B cell (primary cell): ENCODE data around the gene MUTYH. TPM values are rescaled to one million over a fixed set of nuclear protein-coding genes. Genes with fewer than 3 reads are reported as not detected.

Source experiments
- ATAC-seq: fragments of 200-7000 bp; cut with Tn5 transposase; one replicate; pipeline ENCODE4 v1.10.0; 2021; ENCODE audit warnings: low read depth, mild to moderate bottlenecking, moderate number of reproducible peaks, moderate library complexity
- CTCF ChIA-PET: fragments of 350-600 bp; sonication (Branson Sonifier 250); formaldehyde crosslinking; loops from one replicate; lab custom pipeline; 2021; ENCODE audit warnings: antibody characterized with exemption, inconsistent platforms; lab: Charles Lee
- POLR2A ChIA-PET: fragments of 350-600 bp; sonication (Branson Sonifier 250); formaldehyde crosslinking; loops from one replicate; lab custom pipeline; 2021; ENCODE audit warnings: antibody characterized with exemption; lab: Charles Lee
- DNase-seq: peaks from one replicate; pipeline ENCODE4 v3.0.0; 2013
- H2AFZ ChIP-seq: 2 replicates; pipeline ENCODE4 v1.6.1; 2012; ENCODE audit warnings: mild to moderate bottlenecking, low read depth, low read length; ENCODE audit not compliant: insufficient read depth, poor library complexity, severe bottlenecking
- H3K27ac ChIP-seq, 2 donors: 1 replicate in 1 of 2; 2 replicates in 1 of 2; pipeline ENCODE4 v1.5.1; 2012 to 2013; ENCODE audit warnings: low read length in 2 of 2, mild to moderate bottlenecking in 2 of 2, moderate library complexity in 1 of 2
- H3K27me3 ChIP-seq, 4 experiments: fragments of 200-600 bp in 1 of 4; sonication (generic) in 1 of 4; replicated peaks in 1 of 4; 1 replicate in 2 of 4; 2 replicates in 2 of 4; pipeline versions ENCODE4 v1.6.1 to v1.7.0; 2013 to 2016; ENCODE audit warnings: low read length in 3 of 4, mild to moderate bottlenecking in 2 of 4, mixed read lengths in 1 of 4, moderate library complexity in 1 of 4; ENCODE audit not compliant: insufficient read depth in 4 of 4, control insufficient read depth in 3 of 4; ENCODE audit errors: control extremely low read depth in 1 of 4
- H3K36me3 ChIP-seq, 2 experiments: replicated peaks in 1 of 2; 1 replicate in 1 of 2; 2 replicates in 1 of 2; pipeline versions ENCODE4 v1.6.1 to v1.7.1; 2013; ENCODE audit warnings: low read length in 1 of 2; ENCODE audit not compliant: insufficient read depth in 2 of 2, control insufficient read depth in 1 of 2; ENCODE audit errors: control extremely low read depth in 1 of 2, extremely low read depth in 1 of 2
- H3K4me1 ChIP-seq, 2 donors: fragments of 200-600 bp in 1 of 2; sonication (generic) in 1 of 2; 1 replicate in 1 of 2; 2 replicates in 1 of 2; pipeline versions ENCODE4 v1.5.1 to v1.6.1; 2013 to 2017; ENCODE audit warnings: low read length in 2 of 2; ENCODE audit not compliant: control insufficient read depth in 2 of 2, insufficient read depth in 2 of 2
- H3K4me2 ChIP-seq: replicated peaks from 2 replicates; pipeline ENCODE3; 2012; ENCODE audit warnings: mild to moderate bottlenecking, low read depth, low read length; ENCODE audit not compliant: poor library complexity, severe bottlenecking
- H3K4me3 ChIP-seq, 5 experiments: fragments of 200-600 bp in 1 of 5; sonication (generic) in 1 of 5; 1 replicate in 3 of 5; 2 replicates in 2 of 5; pipeline versions ENCODE4 v1.5.1 to v1.7.0; 2011 to 2016; ENCODE audit warnings: low read length in 4 of 5, mild to moderate bottlenecking in 4 of 5, low read depth in 2 of 5, control low read depth in 1 of 5, moderate library complexity in 1 of 5; ENCODE audit not compliant: insufficient read depth in 1 of 5; ENCODE audit errors: control extremely low read depth in 1 of 5, extremely low read depth in 1 of 5
- H3K79me2 ChIP-seq: fragments of 200-600 bp; sonication (generic); one replicate; pipeline ENCODE4 v1.6.0; 2016; ENCODE audit warnings: low read length; ENCODE audit not compliant: control insufficient read depth, insufficient read depth
- H3K9ac ChIP-seq: fragments of 200-600 bp; sonication (generic); 2 replicates; pipeline ENCODE4 v1.6.1; 2017; ENCODE audit warnings: mild to moderate bottlenecking, low read length, moderate library complexity
- H3K9me3 ChIP-seq, 3 donors: one replicate each; pipeline versions ENCODE4 v1.6.1 to v1.7.1; 2013; ENCODE audit warnings: low read length in 2 of 3; ENCODE audit not compliant: control insufficient read depth in 2 of 3, insufficient read depth in 1 of 3; ENCODE audit errors: control extremely low read depth in 1 of 3
- H4K20me1 ChIP-seq: 2 replicates; pipeline ENCODE4 v1.6.0; 2012; ENCODE audit warnings: mild to moderate bottlenecking, low read length; ENCODE audit not compliant: insufficient read depth, control insufficient read depth, poor library complexity, severe bottlenecking
- H3K27ac Mint-ChIP-seq: one replicate; pipeline ENCODE4 v1.8.0; 2021; ENCODE audit warnings: mixed read lengths
- H3K27me3 Mint-ChIP-seq: one replicate; pipeline ENCODE4 v1.8.0; 2021; ENCODE audit warnings: mixed read lengths
- H3K4me1 Mint-ChIP-seq: one replicate; pipeline ENCODE4 v1.8.0; 2021; ENCODE audit warnings: mixed read lengths
- H3K4me3 Mint-ChIP-seq: one replicate; pipeline ENCODE4 v1.8.0; 2021; ENCODE audit warnings: mixed read lengths
- H3K9me3 Mint-ChIP-seq: one replicate; pipeline ENCODE4 v1.8.0; 2022; ENCODE audit warnings: mixed read lengths; ENCODE audit not compliant: insufficient read depth
- EZH2 ChIP-seq: IDR thresholded peaks from 2 replicates; pipeline ENCODE4 v1.6.1; 2012; ENCODE audit warnings: borderline replicate concordance, low read depth, mild to moderate bottlenecking, moderate library complexity, low read length; ENCODE audit not compliant: insufficient read depth, poor library complexity, severe bottlenecking
- WGBS: methylation state at CpG from one replicate; pipeline ENCODE4 v1.1.5; 2013; ENCODE audit warnings: missing lambda C conversion rate; ENCODE audit not compliant: insufficient coverage; 5-methylcytosine and 5-hydroxymethylcytosine counted together
- intact Hi-C: fragments of 100-400 bp; cut with micrococcal nuclease; formaldehyde crosslinking; loops from one replicate; pipeline ENCODE4 v1.10.0; 2022
- polyA plus RNA-seq: library from polyadenylated mRNA; depleted of rRNA; stranded (reverse); fragments of >200 nt; gene quantifications from 2 replicates; pipeline ENCODE4 v1.2.3, GENCODE V29; 2012
- total RNA-seq, 2 donors: library from RNA; stranded (reverse); fragments of 120-200 nt in 1 of 2; gene quantifications; 1 replicate in 1 of 2; 2 replicates in 1 of 2; pipeline versions ENCODE4 v1.2.3 to v1.2.4, GENCODE V29; 2013 to 2022
- TF ChIP-seq, protein P1 (sequence below): fragments of 200-600 bp; IDR thresholded peaks from one replicate; pipeline ENCODE4 v1.8.0; 2022; ENCODE audit warnings: antibody characterized with exemption, mild to moderate bottlenecking

Gene MUTYH
- total and polyA plus RNA-seq, 2 donors (not counting 1 experiment from before 2014, with no cell fraction given) = 65.0 to 68.5 TPM

DNA sequence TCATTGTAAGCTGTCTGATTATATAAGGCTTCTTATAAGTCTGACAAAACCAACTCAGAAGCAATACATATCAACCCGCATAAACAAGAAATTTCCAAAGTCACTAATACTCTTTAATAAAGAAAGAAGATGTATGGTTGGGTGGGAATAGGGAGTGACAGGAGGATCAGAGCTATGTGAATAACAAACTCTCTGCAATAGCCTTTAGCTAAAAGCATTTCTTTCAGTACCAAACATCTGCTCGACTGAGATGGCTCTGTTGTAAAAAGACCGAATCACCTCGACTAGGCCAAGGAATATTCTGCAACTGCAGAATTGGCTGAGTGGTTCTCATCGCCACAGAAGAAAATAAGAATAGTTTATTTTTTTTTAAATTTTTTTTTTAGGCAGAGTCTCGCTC lies 39.3 kb upstream of the MUTYH start:
- WGBS = 100% methylated on average over 1 of the region's 6 CpGs
- Histone ChIP-seq H4K20me1 (no peaks in the 10 kb centered on the region), H2AFZ (no peak overlapping the region), H3K36me3 (no peaks in the 10 kb centered on the region), H3K4me3 (no peak overlapping the region), H3K27me3 (no peaks in the 10 kb centered on the region), H3K79me2 (no peaks in the 10 kb centered on the region), H3K9me3 (no peaks in the 10 kb centered on the region), H3K9ac (no peak overlapping the region), H3K27ac (no peak overlapping the region), H3K4me2 (no peak overlapping the region), H3K4me1 (peaks cover 4 to 9% of the 10 kb centered on the region in 2 donors)
- Mint-ChIP-seq H3K27me3 (no peaks in the 10 kb centered on the region), H3K4me1 (peaks cover 13% of the 10 kb centered on the region), H3K9me3 (no peaks in the 10 kb centered on the region), H3K27ac (no peak overlapping the region), H3K4me3 (no peak overlapping the region)
- TF ChIP-seq, protein P1, sequence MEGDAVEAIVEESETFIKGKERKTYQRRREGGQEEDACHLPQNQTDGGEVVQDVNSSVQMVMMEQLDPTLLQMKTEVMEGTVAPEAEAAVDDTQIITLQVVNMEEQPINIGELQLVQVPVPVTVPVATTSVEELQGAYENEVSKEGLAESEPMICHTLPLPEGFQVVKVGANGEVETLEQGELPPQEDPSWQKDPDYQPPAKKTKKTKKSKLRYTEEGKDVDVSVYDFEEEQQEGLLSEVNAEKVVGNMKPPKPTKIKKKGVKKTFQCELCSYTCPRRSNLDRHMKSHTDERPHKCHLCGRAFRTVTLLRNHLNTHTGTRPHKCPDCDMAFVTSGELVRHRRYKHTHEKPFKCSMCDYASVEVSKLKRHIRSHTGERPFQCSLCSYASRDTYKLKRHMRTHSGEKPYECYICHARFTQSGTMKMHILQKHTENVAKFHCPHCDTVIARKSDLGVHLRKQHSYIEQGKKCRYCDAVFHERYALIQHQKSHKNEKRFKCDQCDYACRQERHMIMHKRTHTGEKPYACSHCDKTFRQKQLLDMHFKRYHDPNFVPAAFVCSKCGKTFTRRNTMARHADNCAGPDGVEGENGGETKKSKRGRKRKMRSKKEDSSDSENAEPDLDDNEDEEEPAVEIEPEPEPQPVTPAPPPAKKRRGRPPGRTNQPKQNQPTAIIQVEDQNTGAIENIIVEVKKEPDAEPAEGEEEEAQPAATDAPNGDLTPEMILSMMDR = no peak
- no peak for TF ChIP-seq EZH2
- CTCF ChIA-PET = interaction anchor here (2.2 to 2.5 kb wide), 2 partner anchors 19 to 114 kb away, joined by 5 to 11 read pairs; no protein-coding TSS in a partner anchor
- POLR2A ChIA-PET = no interaction called here
- intact Hi-C loops = no loop called here
- ATAC-seq (no peak), DNase-seq (no peak)

DNA sequence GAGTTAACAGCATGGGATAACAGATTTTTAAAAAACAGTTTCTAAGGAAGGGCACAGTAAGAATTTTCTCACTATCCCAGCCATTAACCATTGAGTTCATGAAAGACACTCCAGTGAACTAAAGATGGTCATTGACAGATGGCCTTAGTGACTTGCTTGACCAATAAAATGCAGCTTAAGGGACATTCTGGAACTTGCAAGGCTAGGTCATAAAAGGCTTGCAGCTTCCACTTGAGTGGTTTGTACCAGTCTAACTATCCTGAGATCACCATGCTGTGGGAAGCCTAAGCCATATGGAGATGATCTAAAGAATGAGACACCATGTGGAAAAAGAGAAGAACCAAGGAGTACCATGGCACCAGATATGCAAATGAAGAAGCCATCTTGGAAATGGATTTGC lies 37.9 kb upstream of the MUTYH start:
- no peaks in the 10 kb centered on the region for H4K20me1 ChIP-seq
- Mint-ChIP-seq H3K27ac (no peak overlapping the region), H3K9me3 (no peaks in the 10 kb centered on the region), H3K4me3 (no peak overlapping the region), H3K4me1 (peaks cover 24% of the 10 kb centered on the region), H3K27me3 (no peaks in the 10 kb centered on the region)
- no peak overlapping the region for H3K27ac ChIP-seq
- H3K79me2 ChIP-seq = no peaks in the 10 kb centered on the region
- no peak for DNase-seq
- H3K36me3 ChIP-seq = no peaks in the 10 kb centered on the region
- no peak for ATAC-seq
- no peaks in the 10 kb centered on the region for H3K9me3 ChIP-seq
- H3K9ac ChIP-seq = no peak overlapping the region
- intact Hi-C loops = no loop called here
- H3K4me1 ChIP-seq = peaks cover 13 to 20% of the 10 kb centered on the region in 2 donors
- H3K27me3 ChIP-seq = no peaks in the 10 kb centered on the region
- CTCF ChIA-PET = interaction anchor here (0.6 to 2.5 kb wide), 4 partner anchors 17 to 134 kb away, joined by 3 to 11 read pairs (median 4); no protein-coding TSS in a partner anchor
- no peak overlapping the region for H3K4me2 ChIP-seq
- POLR2A ChIA-PET = no interaction called here
- no peak overlapping the region for H3K4me3 ChIP-seq
- H2AFZ ChIP-seq = no peak overlapping the region
- TF ChIP-seq, protein P1 = no peak
- no peak for TF ChIP-seq EZH2
